Measurements from ENCODE around the gene TMED1. TPM values are rescaled to one million over a fixed set of nuclear protein-coding genes. Genes with fewer than 3 reads are reported as not detected.
"Not testable (repeated sequence)": the region's sequence is repeated elsewhere in the genome, so short reads cannot be mapped to it uniquely, and the experiment has no call there.

The TMED1 gene
- total RNA-seq, 2 donors from 2014 or later: 15.4 to 17.9 TPM

GRCh38 chr19:10838377-10838776 lies 2.4 kb upstream of the TMED1 start:
- intact Hi-C loops (cut with DNase I): no loop called here
- no peak for DNase-seq (ENCODE audit: low spot score)

- intact Hi-C loops (cut with DNase I); DNase-seq (ENCODE audit: low spot score): not testable (repeated sequence)
Measured at GRCh38 chr19:10837649-10838048, 1.6 kb upstream of the TMED1 start.

- peak; percentile 95 for DNase-seq (ENCODE audit: low spot score)
- intact Hi-C loops (cut with DNase I): no loop called here
Measured at GRCh38 chr19:10836479-10837330, 693 bp upstream of the TMED1 start.

GRCh38 chr19:10835089-10835753 lies 791 bp downstream of the TMED1 start:
- intact Hi-C loops (cut with DNase I): no loop called here
- DNase-seq (ENCODE audit: low spot score): no peak

GRCh38 chr19:10832939-10833296 lies 3.1 kb downstream of the TMED1 start:
- DNase-seq (ENCODE audit: low spot score): no peak
- intact Hi-C loops (cut with DNase I): no loop called here

GRCh38 chr19:10831987-10832938 lies 3.7 kb downstream of the TMED1 start:
- intact Hi-C loops (cut with DNase I): no loop called here
- no peak for DNase-seq (ENCODE audit: low spot score)

GRCh38 chr19:10830931-10831779 lies 4.9 kb downstream of the TMED1 start:
- no peak for DNase-seq (ENCODE audit: low spot score)
- intact Hi-C loops (cut with DNase I): no loop called here

- no peak for DNase-seq (ENCODE audit: low spot score)
- intact Hi-C loops (cut with DNase I): no loop called here
Measured at GRCh38 chr19:10830370-10830769, 5.6 kb downstream of the TMED1 start.

- intact Hi-C loops (cut with DNase I): no loop called here
- DNase-seq (ENCODE audit: low spot score): no peak
Measured at GRCh38 chr19:10829967-10830366, 6.0 kb downstream of the TMED1 start.

GRCh38 chr19:10828981-10829821 lies 6.8 kb downstream of the TMED1 start:
- intact Hi-C loops (cut with DNase I): no loop called here
- DNase-seq (ENCODE audit: low spot score): no peak

GRCh38 chr19:10826846-10827245 lies 9.2 kb downstream of the TMED1 start:
- intact Hi-C loops (cut with DNase I): no loop called here
- no peak for DNase-seq (ENCODE audit: low spot score)

GRCh38 chr19:10826231-10826630 lies 9.8 kb downstream of the TMED1 start:
- DNase-seq (ENCODE audit: low spot score): no peak
- intact Hi-C loops (cut with DNase I): no loop called here

- no peak for DNase-seq (ENCODE audit: low spot score)
- intact Hi-C loops (cut with DNase I): no loop called here
Measured at GRCh38 chr19:10823690-10824089, 12.3 kb downstream of the TMED1 start.

- no peak for DNase-seq (ENCODE audit: low spot score)
- intact Hi-C loops (cut with DNase I): no loop called here
Measured at GRCh38 chr19:10820173-10820572, 15.8 kb downstream of the TMED1 start.

- no peak for DNase-seq (ENCODE audit: low spot score)
- intact Hi-C loops (cut with DNase I): no loop called here
Measured at GRCh38 chr19:10819124-10820060, 16.6 kb downstream of the TMED1 start.

GRCh38 chr19:10818301-10819123 lies 17.5 kb downstream of the TMED1 start:
- DNase-seq (ENCODE audit: low spot score): no peak
- intact Hi-C loops (cut with DNase I): no loop called here

Data from posterior vena cava (tissue), 2 donors.